ENCODE data around the gene ANKRD53.

DNA sequence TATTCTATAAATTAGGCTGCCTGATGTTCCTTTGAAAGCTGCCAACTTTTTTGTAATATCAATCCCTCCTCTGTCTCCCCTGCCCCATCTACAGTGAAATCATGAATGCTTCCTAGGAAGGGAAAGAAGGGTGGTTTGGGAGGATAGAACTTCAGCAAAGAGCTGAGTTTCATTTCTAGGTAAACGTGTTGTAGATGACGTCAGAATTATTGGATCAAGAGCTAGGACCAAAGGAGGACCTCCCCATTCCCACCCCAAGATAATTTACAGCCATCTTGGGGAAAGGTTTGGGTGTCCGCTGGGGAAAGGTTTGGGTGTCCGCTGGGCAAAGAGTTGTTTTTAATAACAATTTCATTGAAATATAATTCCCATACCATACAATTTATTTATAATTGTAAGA, 11.2 kb upstream of the ANKRD53 start:
- no peak for TF ChIP-seq POLR2AphosphoS5 (IDR thresholded peaks at IDR 0.05; ENCODE audit: low read depth, low read length)
- TF ChIP-seq, protein P1, sequence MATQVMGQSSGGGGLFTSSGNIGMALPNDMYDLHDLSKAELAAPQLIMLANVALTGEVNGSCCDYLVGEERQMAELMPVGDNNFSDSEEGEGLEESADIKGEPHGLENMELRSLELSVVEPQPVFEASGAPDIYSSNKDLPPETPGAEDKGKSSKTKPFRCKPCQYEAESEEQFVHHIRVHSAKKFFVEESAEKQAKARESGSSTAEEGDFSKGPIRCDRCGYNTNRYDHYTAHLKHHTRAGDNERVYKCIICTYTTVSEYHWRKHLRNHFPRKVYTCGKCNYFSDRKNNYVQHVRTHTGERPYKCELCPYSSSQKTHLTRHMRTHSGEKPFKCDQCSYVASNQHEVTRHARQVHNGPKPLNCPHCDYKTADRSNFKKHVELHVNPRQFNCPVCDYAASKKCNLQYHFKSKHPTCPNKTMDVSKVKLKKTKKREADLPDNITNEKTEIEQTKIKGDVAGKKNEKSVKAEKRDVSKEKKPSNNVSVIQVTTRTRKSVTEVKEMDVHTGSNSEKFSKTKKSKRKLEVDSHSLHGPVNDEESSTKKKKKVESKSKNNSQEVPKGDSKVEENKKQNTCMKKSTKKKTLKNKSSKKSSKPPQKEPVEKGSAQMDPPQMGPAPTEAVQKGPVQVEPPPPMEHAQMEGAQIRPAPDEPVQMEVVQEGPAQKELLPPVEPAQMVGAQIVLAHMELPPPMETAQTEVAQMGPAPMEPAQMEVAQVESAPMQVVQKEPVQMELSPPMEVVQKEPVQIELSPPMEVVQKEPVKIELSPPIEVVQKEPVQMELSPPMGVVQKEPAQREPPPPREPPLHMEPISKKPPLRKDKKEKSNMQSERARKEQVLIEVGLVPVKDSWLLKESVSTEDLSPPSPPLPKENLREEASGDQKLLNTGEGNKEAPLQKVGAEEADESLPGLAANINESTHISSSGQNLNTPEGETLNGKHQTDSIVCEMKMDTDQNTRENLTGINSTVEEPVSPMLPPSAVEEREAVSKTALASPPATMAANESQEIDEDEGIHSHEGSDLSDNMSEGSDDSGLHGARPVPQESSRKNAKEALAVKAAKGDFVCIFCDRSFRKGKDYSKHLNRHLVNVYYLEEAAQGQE (IDR thresholded peaks at IDR 0.05; ENCODE audit: insufficient read depth in 1 of 2, low read depth in 2 of 2, low read length in 2 of 2), result no peak
- TF ChIP-seq TAF1 (IDR thresholded peaks at IDR 0.05; ENCODE audit: borderline replicate concordance, insufficient read depth, low read length), result no peak

Data from PFSK-1 (cell line).